H1 (cell line): ENCODE results near the gene AP5Z1. TPM values are rescaled to one million over a fixed set of nuclear protein-coding genes. Genes with fewer than 3 reads are reported as not detected.

Experiments used
- CTCF ChIA-PET: fragments of 300-600 bp; sonication (Branson Sonifier 250); formaldehyde crosslinking; loops from one replicate; lab custom pipeline; 2021; ENCODE audit not compliant: partially characterized antibody; lab: Charles Lee
- POLR2A ChIA-PET: fragments of 300-600 bp; sonication (Branson Sonifier 250); formaldehyde crosslinking; loops from one replicate; lab custom pipeline; 2021; ENCODE audit warnings: inconsistent platforms; ENCODE audit not compliant: partially characterized antibody; lab: Charles Lee
- DNase-seq, 2 experiments: peaks; one replicate each; pipeline versions ENCODE4 v3.0.0 to v3.0.0-alpha.2; 2010 to 2022; ENCODE audit warnings: low spot score in 2 of 2, low read depth in 1 of 2, mixed read lengths in 1 of 2
- FAIRE-seq: peaks from 2 replicates; lab custom pipeline; 2011; peaks lifted over from hg19 to GRCh38; lab: Jason Lieb, UNC
- H2AFZ ChIP-seq: 2 replicates; pipeline ENCODE4 v1.8.1; 2012; ENCODE audit warnings: low read length, inconsistent platforms
- H2AK5ac ChIP-seq: 2 replicates; pipeline ENCODE4 v1.6.1; 2013; ENCODE audit warnings: low read depth, low read length
- H2BK120ac ChIP-seq: replicated peaks from 2 replicates; pipeline ENCODE3; 2013; ENCODE audit warnings: low read depth, low read length, inconsistent platforms
- H2BK12ac ChIP-seq: 2 replicates; pipeline ENCODE4 v1.6.1; 2013; ENCODE audit warnings: low read depth, low read length
- H2BK15ac ChIP-seq: 2 replicates; pipeline ENCODE4 v1.6.1; 2013; ENCODE audit warnings: low read length
- H2BK20ac ChIP-seq: 2 replicates; pipeline ENCODE4 v1.6.1; 2013; ENCODE audit warnings: low read length
- H2BK5ac ChIP-seq: 2 replicates; pipeline ENCODE4 v1.6.1; 2013; ENCODE audit warnings: low read depth, low read length
- H3K14ac ChIP-seq: 2 replicates; pipeline ENCODE4 v1.6.1; 2013; ENCODE audit warnings: inconsistent platforms; ENCODE audit not compliant: insufficient read length
- H3K18ac ChIP-seq: 2 replicates; pipeline ENCODE4 v1.6.1; 2013; ENCODE audit warnings: low read length; ENCODE audit errors: extremely low read depth
- H3K23ac ChIP-seq: 2 replicates; pipeline ENCODE4 v1.6.1; 2013; ENCODE audit warnings: inconsistent platforms; ENCODE audit not compliant: insufficient read length
- H3K23me2 ChIP-seq: 2 replicates; pipeline ENCODE4 v1.6.1; 2013; ENCODE audit warnings: low read depth, low read length
- H3K27ac ChIP-seq: 2 replicates; pipeline ENCODE4 v1.6.1; 2011; ENCODE audit warnings: low read depth, low read length, inconsistent platforms
- H3K27me3 ChIP-seq, 4 experiments: replicated peaks in 1 of 4; 1 replicate in 1 of 4; 2 replicates in 3 of 4; pipeline versions ENCODE4 v1.6.1 to v1.8.1; 2011 to 2013; ENCODE audit warnings: low read length in 3 of 4, mild to moderate bottlenecking in 3 of 4, inconsistent platforms in 2 of 4, mixed read lengths in 2 of 4, moderate library complexity in 1 of 4; ENCODE audit not compliant: control insufficient read depth in 3 of 4, insufficient read depth in 3 of 4; ENCODE audit errors: extremely low read depth in 1 of 4
- H3K36me3 ChIP-seq, 4 experiments: 2 replicates each; pipeline versions ENCODE4 v1.6.1 to v1.8.1; 2011 to 2013; ENCODE audit warnings: mild to moderate bottlenecking in 4 of 4, low read length in 3 of 4, moderate library complexity in 2 of 4, control low read depth in 1 of 4, inconsistent platforms in 1 of 4; ENCODE audit not compliant: insufficient read depth in 4 of 4, control insufficient read depth in 2 of 4
- H3K4ac ChIP-seq: replicated peaks from 2 replicates; pipeline ENCODE3; 2013; ENCODE audit warnings: low read length, low read depth, mixed read lengths, inconsistent platforms; ENCODE audit not compliant: insufficient read length
- H3K4me1 ChIP-seq, 4 experiments: replicated peaks in 1 of 4; 1 replicate in 1 of 4; 2 replicates in 3 of 4; pipeline versions ENCODE4 v1.6.1 to v1.8.1; 2011 to 2013; ENCODE audit warnings: low read length in 3 of 4, inconsistent platforms in 2 of 4, mixed read lengths in 1 of 4; ENCODE audit not compliant: insufficient read depth in 4 of 4, control insufficient read depth in 3 of 4
- H3K4me2 ChIP-seq, 2 experiments: 2 replicates each; pipeline versions ENCODE4 v1.6.1 to v1.8.1; 2011 to 2013; ENCODE audit warnings: low read depth in 2 of 2, low read length in 2 of 2, control low read depth in 1 of 2, inconsistent platforms in 1 of 2, mild to moderate bottlenecking in 1 of 2; ENCODE audit not compliant: insufficient read depth in 1 of 2
- H3K4me3 ChIP-seq, 4 experiments: fragments of 200-600, 300-600 bp in 1 of 4; sonication (generic), shearing (Covaris generic), sonication (Bioruptor Twin) in 1 of 4; 2 replicates each; pipeline versions ENCODE4 v1.5.1 to v1.8.1; 2011 to 2016; ENCODE audit warnings: low read length in 4 of 4, low read depth in 3 of 4, control low read depth in 2 of 4, inconsistent platforms in 2 of 4, mild to moderate bottlenecking in 2 of 4, mixed read lengths in 1 of 4, moderate library complexity in 1 of 4; ENCODE audit not compliant: insufficient read depth in 2 of 4; ENCODE audit errors: extremely low read depth in 1 of 4
- H3K56ac ChIP-seq: replicated peaks from 2 replicates; pipeline ENCODE3; 2013; ENCODE audit warnings: low read depth, mild to moderate bottlenecking, mixed read lengths, low read length, inconsistent platforms; ENCODE audit not compliant: insufficient read length
- H3K79me1 ChIP-seq: 2 replicates; pipeline ENCODE4 v1.6.1; 2013; ENCODE audit warnings: low read depth, low read length, control low read depth
- H3K79me2 ChIP-seq, 2 experiments: 2 replicates each; pipeline versions ENCODE4 v1.6.1 to v1.8.1; 2012 to 2013; ENCODE audit warnings: low read length in 2 of 2, mild to moderate bottlenecking in 2 of 2, inconsistent platforms in 1 of 2; ENCODE audit not compliant: insufficient read depth in 2 of 2, control insufficient read depth in 1 of 2
- H3K9ac ChIP-seq, 4 experiments: replicated peaks in 1 of 4; 1 replicate in 1 of 4; 2 replicates in 3 of 4; pipeline versions ENCODE4 v1.6.1 to v1.8.1; 2011 to 2013; ENCODE audit warnings: low read depth in 3 of 4, low read length in 3 of 4, control low read depth in 2 of 4, mild to moderate bottlenecking in 2 of 4, moderate library complexity in 2 of 4, inconsistent platforms in 1 of 4; ENCODE audit errors: extremely low read depth in 1 of 4
- H3K9me3 ChIP-seq, 2 experiments: 2 replicates each; pipeline versions ENCODE4 v1.6.1 to v1.8.1; 2012 to 2013; ENCODE audit warnings: mild to moderate bottlenecking in 2 of 2, moderate library complexity in 2 of 2, control low read depth in 1 of 2, inconsistent platforms in 1 of 2, low read depth in 1 of 2, low read length in 1 of 2, mixed read lengths in 1 of 2; ENCODE audit not compliant: insufficient read depth in 2 of 2
- H4K20me1 ChIP-seq, 2 experiments: replicated peaks in 1 of 2; 2 replicates each; pipeline versions ENCODE3 to v1.8.1; 2011 to 2013; ENCODE audit warnings: inconsistent platforms in 2 of 2, low read length in 2 of 2, mild to moderate bottlenecking in 1 of 2; ENCODE audit not compliant: insufficient read depth in 2 of 2, control insufficient read depth in 1 of 2
- H4K5ac ChIP-seq: 2 replicates; pipeline ENCODE4 v1.6.1; 2013; ENCODE audit warnings: low read length, low read depth, mixed read lengths, inconsistent platforms; ENCODE audit not compliant: insufficient read length
- H4K8ac ChIP-seq: 2 replicates; pipeline ENCODE4 v1.8.0; 2013; ENCODE audit warnings: mild to moderate bottlenecking, moderate library complexity, low read length, inconsistent platforms; ENCODE audit not compliant: insufficient read depth; ENCODE audit errors: extremely low read depth
- H4K91ac ChIP-seq: replicated peaks from 2 replicates; pipeline ENCODE3; 2013; ENCODE audit warnings: low read length, mixed read lengths, inconsistent platforms; ENCODE audit not compliant: insufficient read length
- CTCF ChIP-seq, 3 experiments: IDR thresholded peaks; 1 replicate in 2 of 3; 2 replicates in 1 of 3; pipeline versions ENCODE4 v1.5.1 to v1.6.1; 2011; ENCODE audit warnings: low read length in 3 of 3, mild to moderate bottlenecking in 3 of 3, inconsistent platforms in 2 of 3, low read depth in 1 of 3, moderate library complexity in 1 of 3; ENCODE audit not compliant: insufficient read depth in 1 of 3; ENCODE audit errors: control extremely low read depth in 1 of 3
- HDAC6 ChIP-seq: IDR thresholded peaks from one replicate; pipeline ENCODE4 v1.7.1; 2012; ENCODE audit warnings: low read depth, mild to moderate bottlenecking, inconsistent platforms, low read length, moderate library complexity
- MAFK ChIP-seq: IDR thresholded peaks from 2 replicates; pipeline ENCODE4 v1.6.1; 2012; ENCODE audit warnings: low read depth, mild to moderate bottlenecking, improper control_type of control experiment, low read length
- TEAD4 ChIP-seq: IDR thresholded peaks from 2 replicates; pipeline ENCODE4 v1.6.1; 2012; ENCODE audit warnings: low read depth, low read length, inconsistent platforms, mixed read lengths
- WGBS, 2 experiments: shearing (Covaris generic) in 1 of 2; methylation state at CpG; one replicate each; pipeline versions ENCODE4 v1.1.6 to v1.1.7; 2013 to 2015; ENCODE audit warnings: low lambda C conversion rate in 2 of 2, mixed read lengths in 2 of 2, inconsistent platforms in 1 of 2, low coverage in 1 of 2, missing lambda C conversion rate in 1 of 2; ENCODE audit not compliant: insufficient replicate concordance in 2 of 2, insufficient coverage in 1 of 2, insufficient read length in 1 of 2; ENCODE audit errors: extremely low coverage in 1 of 2, missing lambda C conversion rate in 1 of 2; 5-methylcytosine and 5-hydroxymethylcytosine counted together
- polyA plus RNA-seq, 7 experiments: library from polyadenylated mRNA; depleted of rRNA in 3 of 7; stranded (reverse) in 5 of 7; unstranded in 2 of 7; fragments of >200 nt in 5 of 7; fragments of 200-250 nt in 2 of 7; gene quantifications; 1 replicate in 5 of 7; 2 replicates in 1 of 7; 4 replicates in 1 of 7; pipeline versions ENCODE4 v1.2.1 to v1.2.3, GENCODE V29; 2011 to 2013; ENCODE audit warnings: missing spikeins in 2 of 7, mixed read lengths in 2 of 7
- total RNA-seq: library from RNA; stranded (reverse); fragmentation: NEBNext Ultra II Directional; extraction: Animal tissue kit (Norgen Biotek cat#: 25700); gene quantifications from 2 replicates; pipeline ENCODE4 v1.2.1, GENCODE V29; 2021

The AP5Z1 gene
- total and polyA plus RNA-seq, 2 of the 8 experiments (the other 6 are each of a cell fraction or from before 2014, with no cell fraction given): 24.0 to 24.7 TPM

- ChIA-PET POLR2A (interaction anchor here (2.4 kb wide), 1 partner anchor 10 kb away, joined by 8 read pairs; no protein-coding TSS in a partner anchor), CTCF (interaction anchor here (0.6 to 8.0 kb wide), 13 partner anchors 8 to 344 kb away, joined by 3 to 65 read pairs (median 4); partner anchors contain the start of gene RADIL)
- Histone ChIP-seq H2BK20ac (no peak overlapping the region), H3K4me1 (peaks cover 0 to 3% (median 1%) of the 10 kb centered on the region in 4 experiments; a peak in 4 of 7 replicates), H4K91ac (no peak overlapping the region), H3K23me2 (peaks cover 7% of the 10 kb centered on the region; the same call in 1 of the 2 replicates), H4K5ac (no peak overlapping the region), H2BK15ac (no peak overlapping the region), H3K27me3 (no peaks in the 10 kb centered on the region), H2BK120ac (no peak overlapping the region), H4K20me1 (no peaks in the 10 kb centered on the region), H2AK5ac (no peak overlapping the region), H3K23ac (no peak overlapping the region), H3K56ac (no peak overlapping the region), H2BK5ac (no peak overlapping the region), H2AFZ (no peak overlapping the region), H3K79me2 (no peaks in the 10 kb centered on the region), H3K4ac (no peak overlapping the region), H4K8ac (no peak overlapping the region), H3K4me3 (no peak overlapping the region), H3K9me3 (no peaks in the 10 kb centered on the region; a peak in 1 of 4 replicates), H2BK12ac (no peak overlapping the region), H3K4me2 (no peak overlapping the region), H3K14ac (no peak overlapping the region), H3K27ac (no peak overlapping the region), H3K79me1 (no peaks in the 10 kb centered on the region), H3K18ac (no peak overlapping the region), H3K36me3 (no peaks in the 10 kb centered on the region), H3K9ac (no peak overlapping the region)
- WGBS, 2 experiments: 87% methylated on average over 9 of the region's 9 CpGs; no CpG with 5 or more reads in 1 of the 2 experiments
- no peak for FAIRE-seq
- no peak for DNase-seq
- TF ChIP-seq TEAD4 (no peak), HDAC6 (no peak), CTCF (IDR thresholded peaks at IDR 0.05; ENCODE audit: control extremely low read depth in 1 of 3, insufficient read depth in 1 of 3, low read depth in 1 of 3, low read length in 3 of 3) (no peak), MAFK (no peak)
Measured at GRCh38 chr7:4796453-4796852, 21.0 kb downstream of the AP5Z1 start.
